KMS-11 (cell line): Measurements from ENCODE around the gene FAM124B.

ENCODE experiments used
- H2AFZ ChIP-seq: fragments of 200-600 bp; sonication (generic); 2 replicates; pipeline ENCODE4 v1.6.1; 2016; ENCODE audit warnings: antibody characterized with exemption, mixed run types, low read depth
- H3K27ac ChIP-seq: fragments of 200-600 bp; sonication (generic); 2 replicates; pipeline ENCODE4 v1.6.1; 2016; ENCODE audit warnings: mild to moderate bottlenecking, mixed run types
- H3K27me3 ChIP-seq: fragments of 200-600 bp; sonication (generic); 2 replicates; pipeline ENCODE4 v1.6.1; 2017; ENCODE audit warnings: mild to moderate bottlenecking, low read depth, mixed run types, moderate library complexity; ENCODE audit not compliant: insufficient read depth
- H3K36me3 ChIP-seq: fragments of 200-600 bp; sonication (generic); 2 replicates; pipeline ENCODE4 v1.6.1; 2017; ENCODE audit warnings: mild to moderate bottlenecking, mixed run types; ENCODE audit not compliant: insufficient read depth
- H3K4me1 ChIP-seq: fragments of 200-600 bp; sonication (generic); 2 replicates; pipeline ENCODE4 v1.6.1; 2016; ENCODE audit warnings: mild to moderate bottlenecking, low read depth, mixed run types; ENCODE audit not compliant: poor library complexity, severe bottlenecking
- H3K4me2 ChIP-seq: fragments of 200-600 bp; sonication (generic); 2 replicates; pipeline ENCODE4 v1.7.0; 2016; ENCODE audit warnings: mild to moderate bottlenecking, mixed run types
- H3K4me3 ChIP-seq: fragments of 200-600 bp; sonication (generic); IDR thresholded peaks from 2 replicates; pipeline ENCODE4 v1.6.1; 2017; ENCODE audit warnings: low read depth, low read length, mixed read lengths; ENCODE audit not compliant: insufficient read depth
- H3K79me2 ChIP-seq: fragments of 200-600 bp; sonication (generic); 2 replicates; pipeline ENCODE4 v1.6.1; 2016; ENCODE audit warnings: low read depth, mixed run types; ENCODE audit not compliant: insufficient read depth
- H3K9ac ChIP-seq: fragments of 200-600 bp; sonication (generic); 2 replicates; pipeline ENCODE4 v1.6.1; 2016; ENCODE audit warnings: mild to moderate bottlenecking, mixed run types
- H4K20me1 ChIP-seq: fragments of 200-600 bp; sonication (generic); 2 replicates; pipeline ENCODE4 v1.6.1; 2016; ENCODE audit warnings: mild to moderate bottlenecking, mixed run types; ENCODE audit not compliant: insufficient read depth
- CTCF ChIP-seq: fragments of 200-600 bp; sonication (generic); conservative IDR thresholded peaks from 2 replicates; pipeline ENCODE4 v1.6.1; 2017; ENCODE audit warnings: low read depth, mild to moderate bottlenecking, antibody characterized with exemption, low read length, moderate library complexity, mixed read lengths

The FAM124B gene

GRCh38 chr2:224345492-224345891 is 56.4 kb downstream of the FAM124B start:
- H3K4me1 ChIP-seq: no peaks in the 10 kb centered on the region
- no peaks in the 10 kb centered on the region for H4K20me1 ChIP-seq
- H3K79me2 ChIP-seq: no peaks in the 10 kb centered on the region
- TF ChIP-seq CTCF: no peak
- H2AFZ ChIP-seq: no peak overlapping the region
- H3K9ac ChIP-seq: no peak overlapping the region
- no peak overlapping the region for H3K4me2 ChIP-seq
- H3K36me3 ChIP-seq: no peaks in the 10 kb centered on the region
- no peak overlapping the region for H3K4me3 ChIP-seq
- H3K27ac ChIP-seq: no peak overlapping the region
- H3K27me3 ChIP-seq: no peaks in the 10 kb centered on the region

GRCh38 chr2:224343226-224343625 is 58.7 kb downstream of the FAM124B start:
- Histone ChIP-seq H3K27me3 (no peaks in the 10 kb centered on the region), H3K4me1 (no peaks in the 10 kb centered on the region), H4K20me1 (no peaks in the 10 kb centered on the region), H3K79me2 (no peaks in the 10 kb centered on the region), H3K27ac (no peak overlapping the region), H3K9ac (no peak overlapping the region), H3K4me2 (no peak overlapping the region), H3K4me3 (no peak overlapping the region), H2AFZ (no peak overlapping the region), H3K36me3 (no peaks in the 10 kb centered on the region)
- TF ChIP-seq CTCF: no peak

- TF ChIP-seq CTCF: no peak
Observed at GRCh38 chr2:224335991-224336390, 65.9 kb downstream of the FAM124B start.

GRCh38 chr2:224334726-224335125 is 67.2 kb downstream of the FAM124B start:
- TF ChIP-seq CTCF: no peak
- Histone ChIP-seq H3K4me1 (no peaks in the 10 kb centered on the region), H3K4me2 (no peak overlapping the region), H3K27me3 (no peaks in the 10 kb centered on the region), H3K79me2 (no peaks in the 10 kb centered on the region), H3K9ac (no peak overlapping the region), H3K36me3 (no peaks in the 10 kb centered on the region), H2AFZ (no peak overlapping the region), H3K4me3 (no peak overlapping the region), H4K20me1 (no peaks in the 10 kb centered on the region), H3K27ac (no peak overlapping the region)

More at GRCh38 chr2:224335991-224336390, 65.9 kb downstream of the FAM124B start:
- H3K79me2 ChIP-seq: no peaks in the 10 kb centered on the region
- no peak overlapping the region for H3K27ac ChIP-seq
- no peaks in the 10 kb centered on the region for H4K20me1 ChIP-seq
- H3K27me3 ChIP-seq: no peaks in the 10 kb centered on the region
- H2AFZ ChIP-seq: no peak overlapping the region
- H3K4me2 ChIP-seq: no peak overlapping the region
- no peak overlapping the region for H3K4me3 ChIP-seq
- no peak overlapping the region for H3K9ac ChIP-seq
- H3K36me3 ChIP-seq: no peaks in the 10 kb centered on the region
- H3K4me1 ChIP-seq: no peaks in the 10 kb centered on the region
